Ovary (tissue), 9 donors: ENCODE data around the gene FAM163B. TPM values are rescaled to one million over a fixed set of nuclear protein-coding genes. Genes with fewer than 3 reads are reported as not detected.

Experiments used
- DNase-seq, 5 donors: peaks; one replicate each; pipeline ENCODE4 v3.0.0-alpha.2; 2019 to 2020
- H3K27ac ChIP-seq, 2 donors: fragments of 200-600 bp; one replicate each; pipeline versions ENCODE4 v1.5.1 to v1.8.0; 2019 to 2022
- H3K27me3 ChIP-seq: fragments of 200-600 bp; one replicate; pipeline ENCODE4 v1.8.0; 2022
- H3K36me3 ChIP-seq: fragments of 200-600 bp; sonication (generic); one replicate; pipeline ENCODE4 v1.5.1; 2019
- H3K4me1 ChIP-seq: one replicate; pipeline ENCODE4 v1.8.1; 2013; ENCODE audit warnings: mild to moderate bottlenecking, moderate library complexity; ENCODE audit not compliant: insufficient read depth
- H3K4me3 ChIP-seq: fragments of 200-600 bp; sonication (generic); one replicate; pipeline ENCODE4 v1.5.1; 2017
- H3K9me3 ChIP-seq, 2 donors: fragments of 200-600 bp in 1 of 2; sonication (generic) in 1 of 2; one replicate each; pipeline versions ENCODE4 v1.5.1 to v1.8.1; 2013 to 2019; ENCODE audit warnings: mild to moderate bottlenecking in 1 of 2, moderate library complexity in 1 of 2
- EP300 ChIP-seq: sonication (generic); formaldehyde crosslinking; IDR thresholded peaks from one replicate; pipeline ENCODE4 v1.6.1; 2017; ENCODE audit warnings: antibody characterized with exemption
- POLR2A ChIP-seq: fragments of 450-650 bp; IDR thresholded peaks from one replicate; pipeline ENCODE4 v1.6.1; 2017; ENCODE audit warnings: antibody characterized with exemption, mild to moderate bottlenecking, moderate library complexity
- whole genome bisulfite sequencing, 3 donors: extraction: QIAGEN DNeasy Blood & Tissue Kit in 1 of 3; methylation state at CpG; one replicate each; pipeline versions ENCODE4 v1.1.5 to v1.1.7; 2013 to 2017; 5-methylcytosine and 5-hydroxymethylcytosine counted together
- intact Hi-C, 4 donors: fragments of 100-400 bp; cut with DNase I; formaldehyde crosslinking; loops; one replicate each; pipeline versions ENCODE4 v1.11.0 to v1.15.1; 2022 to 2023
- polyA plus RNA-seq, 2 donors: library from polyadenylated mRNA; stranded (reverse); fragments of 200-250 nt in 1 of 2; fragments of 350-450 nt in 1 of 2; fragmentation: Illumina TruSeq in 1 of 2; extraction: RNeasy Lipid Tissue Mini Kit (QIAGEN cat#74804) in 1 of 2; gene quantifications; one replicate each; pipeline ENCODE4 v1.2.3, GENCODE V29; 2013 to 2014
- total RNA-seq, 7 donors: library from RNA; depleted of rRNA in 2 of 7; stranded (reverse); fragments of >200 nt in 2 of 7; fragmentation: NEBNext Ultra II Directional in 3 of 7; extraction: Animal tissue kit (Norgen Biotek cat#: 25700) in 3 of 7; gene quantifications; one replicate each; pipeline versions ENCODE4 v1.1.0 to v1.2.4, GENCODE V29; 2016 to 2023
- TF ChIP-seq, protein P1 (sequence below), 3 donors: fragments of 450-650 bp in 2 of 3; fragments of 200-600 bp in 1 of 3; IDR thresholded peaks; one replicate each; pipeline versions ENCODE4 v1.5.1 to v1.8.0; 2016 to 2022; ENCODE audit warnings: antibody characterized with exemption in 3 of 3, mild to moderate bottlenecking in 1 of 3
- donor health status: DM: no; HTN: no; CAD: no; lungs with moderate emphysema.
- donor health status: DM: no; HTN: no; CAD: no.
- donor health status: Bipolar disorder and iron deficiency.
- donor health status: DM: yes; HTN: yes; CAD: no.
- donor health status: DM: no; HTN: no; CAD: no.
- donor health status: DM: yes; HTN: yes; CAD: no.

FAM163B gene
- total and polyA plus RNA-seq, 9 donors, result 0.21 to 0.30 TPM; not detected in 7

DNA sequence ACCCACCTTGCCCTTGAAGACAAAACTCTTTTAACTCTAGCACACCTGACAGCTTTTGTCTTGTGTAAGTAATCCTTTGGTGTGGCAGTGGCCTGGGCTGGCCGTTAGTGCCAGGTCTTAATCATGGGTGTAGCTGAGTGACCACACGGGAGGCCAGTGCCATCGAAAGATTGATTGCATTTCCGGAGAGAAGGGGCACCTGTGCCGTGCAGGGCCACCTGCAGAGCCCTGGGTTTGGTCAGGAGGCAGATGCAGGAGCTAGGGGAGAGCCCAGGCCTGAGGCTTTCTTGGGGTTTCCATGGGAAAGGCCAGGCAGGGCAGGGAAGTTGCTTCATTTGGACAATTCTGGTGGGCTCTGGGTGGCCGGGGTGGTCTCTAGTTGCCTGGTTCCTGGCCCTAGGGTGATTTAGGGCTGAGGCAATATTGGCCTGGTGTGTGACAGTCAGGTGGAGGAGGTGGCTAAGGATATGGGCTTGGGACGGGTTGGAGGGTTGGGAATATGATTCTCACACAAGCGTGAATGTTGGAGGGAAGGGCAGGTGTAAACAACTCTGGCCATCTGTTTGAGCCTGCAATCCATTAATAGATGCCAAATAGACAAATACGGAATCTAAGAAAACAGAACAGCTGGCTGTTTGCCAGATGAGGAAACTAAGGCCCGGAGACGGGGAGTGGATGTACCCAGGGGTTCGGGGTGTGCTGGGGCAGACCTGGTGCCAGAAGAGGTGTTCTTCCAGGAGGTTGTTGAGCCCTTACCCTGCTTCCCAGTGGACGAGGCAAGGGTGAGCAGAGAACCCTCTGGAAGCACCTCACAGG is 31.6 kb upstream of the FAM163B start:
- Histone ChIP-seq H3K36me3 (no peaks in the 10 kb centered on the region), H3K4me1 (no peaks in the 10 kb centered on the region), H3K27me3 (no peaks in the 10 kb centered on the region), H3K9me3 (no peaks in the 10 kb centered on the region), H3K27ac (no peak overlapping the region), H3K4me3 (no peak overlapping the region)
- intact Hi-C loops, result no loop called here
- WGBS, 3 donors, result 81 to 87% (median 82%) methylated on average over 13 of the region's 13 CpGs
- no peak for TF ChIP-seq POLR2A
- DNase-seq, result no peak

DNA sequence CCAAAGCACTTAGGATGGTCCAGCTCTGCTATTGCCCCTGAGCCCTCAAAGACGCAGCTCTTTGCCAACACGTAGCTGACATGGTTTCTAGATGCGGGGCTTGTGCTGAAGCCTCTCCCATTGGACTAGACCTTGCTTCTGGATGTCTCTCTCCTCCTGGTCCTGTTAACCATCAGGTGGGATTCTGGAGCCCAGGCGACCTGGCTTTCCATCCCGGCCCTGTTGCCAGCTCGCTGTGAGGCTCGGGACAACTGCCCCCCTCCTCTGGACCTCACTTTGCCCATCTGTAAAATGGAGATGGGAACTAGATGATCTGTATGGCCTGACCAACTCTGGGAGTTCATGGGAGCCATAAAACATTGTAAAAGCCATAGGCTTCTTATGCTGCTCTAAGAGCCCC is 31.0 kb upstream of the FAM163B start:
- no peaks in the 10 kb centered on the region for H3K27me3 ChIP-seq
- intact Hi-C loops, result no loop called here
- TF ChIP-seq EP300 (no peak), POLR2A (no peak)
- TF ChIP-seq, protein P1, sequence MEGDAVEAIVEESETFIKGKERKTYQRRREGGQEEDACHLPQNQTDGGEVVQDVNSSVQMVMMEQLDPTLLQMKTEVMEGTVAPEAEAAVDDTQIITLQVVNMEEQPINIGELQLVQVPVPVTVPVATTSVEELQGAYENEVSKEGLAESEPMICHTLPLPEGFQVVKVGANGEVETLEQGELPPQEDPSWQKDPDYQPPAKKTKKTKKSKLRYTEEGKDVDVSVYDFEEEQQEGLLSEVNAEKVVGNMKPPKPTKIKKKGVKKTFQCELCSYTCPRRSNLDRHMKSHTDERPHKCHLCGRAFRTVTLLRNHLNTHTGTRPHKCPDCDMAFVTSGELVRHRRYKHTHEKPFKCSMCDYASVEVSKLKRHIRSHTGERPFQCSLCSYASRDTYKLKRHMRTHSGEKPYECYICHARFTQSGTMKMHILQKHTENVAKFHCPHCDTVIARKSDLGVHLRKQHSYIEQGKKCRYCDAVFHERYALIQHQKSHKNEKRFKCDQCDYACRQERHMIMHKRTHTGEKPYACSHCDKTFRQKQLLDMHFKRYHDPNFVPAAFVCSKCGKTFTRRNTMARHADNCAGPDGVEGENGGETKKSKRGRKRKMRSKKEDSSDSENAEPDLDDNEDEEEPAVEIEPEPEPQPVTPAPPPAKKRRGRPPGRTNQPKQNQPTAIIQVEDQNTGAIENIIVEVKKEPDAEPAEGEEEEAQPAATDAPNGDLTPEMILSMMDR (IDR thresholded peaks at IDR 0.05), result no peak
- no peak overlapping the region for H3K27ac ChIP-seq
- WGBS, 3 donors, result 86 to 89% (median 88%) methylated on average over 7 of the region's 7 CpGs
- H3K36me3 ChIP-seq, result no peaks in the 10 kb centered on the region
- H3K4me3 ChIP-seq, result no peak overlapping the region
- H3K9me3 ChIP-seq, result no peaks in the 10 kb centered on the region
- H3K4me1 ChIP-seq, result no peaks in the 10 kb centered on the region
- no peak for DNase-seq

- intact Hi-C loops, result no loop called here
- no peaks in the 10 kb centered on the region for H3K27me3 ChIP-seq
Observed at GRCh38 chr9:133639613-133640012, 30.4 kb upstream of the FAM163B start.

DNA sequence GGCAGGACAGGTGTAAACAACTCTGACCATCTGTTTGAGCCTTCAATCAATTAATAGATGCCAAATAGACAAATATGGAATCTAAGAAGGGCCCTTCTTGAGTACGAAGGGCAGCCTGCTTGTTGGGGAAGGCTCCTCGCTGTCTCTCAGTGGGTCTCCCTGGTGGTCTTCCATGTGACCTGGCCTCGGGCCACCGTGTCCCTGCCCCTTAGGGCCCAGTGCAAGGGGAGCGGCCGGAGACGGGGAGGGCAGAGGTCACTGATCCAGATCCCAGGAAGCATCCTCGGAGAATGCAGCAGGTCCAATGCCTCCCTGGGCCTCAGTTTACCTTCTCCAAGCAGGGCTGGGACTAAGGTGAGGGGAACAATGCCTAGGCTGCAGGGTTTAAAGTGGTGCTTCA is 29.5 kb upstream of the FAM163B start:
- H3K4me3 ChIP-seq, result no peak overlapping the region
- no peak for TF ChIP-seq POLR2A
- TF ChIP-seq EP300, result no peak
- TF ChIP-seq, protein P1 (IDR thresholded peaks at IDR 0.05), result no peak
- intact Hi-C loops, result no loop called here
- WGBS, 3 donors, result 60 to 81% (median 63%) methylated on average over 8 of the region's 8 CpGs
- H3K27ac ChIP-seq, result no peak overlapping the region
- no peak for DNase-seq
- no peaks in the 10 kb centered on the region for H3K36me3 ChIP-seq
- H3K27me3 ChIP-seq, result no peaks in the 10 kb centered on the region
- no peaks in the 10 kb centered on the region for H3K4me1 ChIP-seq
- no peaks in the 10 kb centered on the region for H3K9me3 ChIP-seq

More at GRCh38 chr9:133639613-133640012, 30.4 kb upstream of the FAM163B start:
- Histone ChIP-seq H3K27ac (no peak overlapping the region), H3K9me3 (no peaks in the 10 kb centered on the region), H3K36me3 (no peaks in the 10 kb centered on the region), H3K4me1 (no peaks in the 10 kb centered on the region), H3K4me3 (no peak overlapping the region)
- WGBS, 3 donors, result 90 to 98% (median 90%) methylated on average over 7 to 8 of the region's 8 CpGs
- no peak for TF ChIP-seq POLR2A
- TF ChIP-seq, protein P1 (IDR thresholded peaks at IDR 0.05), result no peak
- TF ChIP-seq EP300, result no peak
- no peak for DNase-seq

- no peaks in the 10 kb centered on the region for H3K36me3 ChIP-seq
- 53 to 55% (median 55%) methylated on average over 8 of the region's 8 CpGs for WGBS, 3 donors
- TF ChIP-seq, protein P1 (IDR thresholded peaks at IDR 0.05), result no peak
- TF ChIP-seq POLR2A (no peak), EP300 (no peak)
- intact Hi-C loops, result no loop called here
- no peaks in the 10 kb centered on the region for H3K4me1 ChIP-seq
- no peaks in the 10 kb centered on the region for H3K27me3 ChIP-seq
- no peaks in the 10 kb centered on the region for H3K9me3 ChIP-seq
- H3K4me3 ChIP-seq, result no peak overlapping the region
- no peak for DNase-seq
- H3K27ac ChIP-seq, result no peak overlapping the region
Observed at GRCh38 chr9:133638076-133638475, 28.9 kb upstream of the FAM163B start.
